Measurements from ENCODE around the gene PHPT1.

GRCh38 chr9:136865768-136866103, 16.5 kb downstream of the PHPT1 start:
- TF ChIP-seq CTCF (conservative IDR thresholded peaks at IDR 0.05 in 1 of 2, IDR thresholded peaks at IDR 0.05 in 1 of 2; ENCODE audit: low read depth in 1 of 2, low read length in 2 of 2), result no peak
- no peak for TF ChIP-seq EZH2 (IDR thresholded peaks at IDR 0.05; ENCODE audit: low read length, missing control alignments)
